Natural killer cell (primary cell): ENCODE measurements around the gene TACR2. TPM values are rescaled to one million over a fixed set of nuclear protein-coding genes. Genes with fewer than 3 reads are reported as not detected.

Source experiments
- ATAC-seq, 3 donors: fragments of 150-1000 bp in 2 of 3; fragments of 200-7000 bp in 1 of 3; cut with Tn5 transposase; 1 replicate in 1 of 3; 2 replicates in 2 of 3; pipeline ENCODE4 v1.10.0; 2021; ENCODE audit warnings: mild to moderate bottlenecking in 2 of 3, moderate library complexity in 2 of 3
- DNase-seq, 2 donors: peaks; one replicate each; pipeline versions ENCODE4 v3.0.0 to v3.0.0-alpha.2; 2013 to 2021; ENCODE audit warnings: mixed read lengths in 1 of 2
- H3K27ac ChIP-seq: one replicate; pipeline ENCODE4 v1.5.1; 2013; ENCODE audit warnings: mild to moderate bottlenecking, low read length
- H3K27me3 ChIP-seq: one replicate; pipeline ENCODE4 v1.6.1; 2013; ENCODE audit warnings: low read length; ENCODE audit not compliant: control insufficient read depth, insufficient read depth
- H3K36me3 ChIP-seq: one replicate; pipeline ENCODE4 v1.6.1; 2013; ENCODE audit warnings: low read length; ENCODE audit not compliant: control insufficient read depth, insufficient read depth
- H3K4me1 ChIP-seq: one replicate; pipeline ENCODE4 v1.6.1; 2013; ENCODE audit warnings: low read length; ENCODE audit not compliant: control insufficient read depth, insufficient read depth
- H3K4me3 ChIP-seq: one replicate; pipeline ENCODE4 v1.5.1; 2013; ENCODE audit warnings: low read length
- H3K9me3 ChIP-seq: one replicate; pipeline ENCODE4 v1.6.1; 2013; ENCODE audit warnings: low read length; ENCODE audit not compliant: control insufficient read depth, insufficient read depth
- H3K27ac Mint-ChIP-seq, 2 donors: one replicate each; pipeline ENCODE4 v1.8.0; 2022; ENCODE audit warnings: mild to moderate bottlenecking in 2 of 2, mixed read lengths in 2 of 2, moderate library complexity in 1 of 2
- H3K27me3 Mint-ChIP-seq, 2 donors: one replicate each; pipeline ENCODE4 v1.8.0; 2022; ENCODE audit warnings: low read depth in 2 of 2, mixed read lengths in 2 of 2
- H3K36me3 Mint-ChIP-seq: one replicate; pipeline ENCODE4 v1.8.0; 2022; ENCODE audit warnings: mixed read lengths
- H3K4me1 Mint-ChIP-seq, 2 donors: one replicate each; pipeline ENCODE4 v1.8.0; 2022; ENCODE audit warnings: mixed read lengths in 2 of 2
- H3K4me3 Mint-ChIP-seq: one replicate; pipeline ENCODE4 v1.8.0; 2022; ENCODE audit warnings: mild to moderate bottlenecking, moderate library complexity, mixed read lengths
- H3K9me3 Mint-ChIP-seq, 2 donors: one replicate each; pipeline ENCODE4 v1.8.0; 2022; ENCODE audit warnings: mixed read lengths in 2 of 2
- CTCF ChIP-seq: fragments of 200-600 bp; IDR thresholded peaks from one replicate; pipeline ENCODE4 v1.8.0; 2022; ENCODE audit warnings: antibody characterized with exemption
- WGBS: methylation state at CpG from one replicate; pipeline ENCODE4 v1.1.7; 2013; ENCODE audit warnings: missing lambda C conversion rate; ENCODE audit not compliant: insufficient coverage; 5-methylcytosine and 5-hydroxymethylcytosine counted together
- intact Hi-C: fragments of 100-400 bp; cut with micrococcal nuclease; formaldehyde crosslinking; loops from one replicate; pipeline ENCODE4 v1.14.2; 2022
- total RNA-seq, 4 donors: library from RNA; stranded (reverse); fragments of 120-200 nt in 1 of 4; gene quantifications; one replicate each; pipeline versions ENCODE4 v1.2.3 to v1.2.4, GENCODE V29; 2013 to 2022

TACR2 gene
- total RNA-seq, 3 donors from 2014 or later (not counting 1 experiment from before 2014, with no cell fraction given) = not detected

DNA sequence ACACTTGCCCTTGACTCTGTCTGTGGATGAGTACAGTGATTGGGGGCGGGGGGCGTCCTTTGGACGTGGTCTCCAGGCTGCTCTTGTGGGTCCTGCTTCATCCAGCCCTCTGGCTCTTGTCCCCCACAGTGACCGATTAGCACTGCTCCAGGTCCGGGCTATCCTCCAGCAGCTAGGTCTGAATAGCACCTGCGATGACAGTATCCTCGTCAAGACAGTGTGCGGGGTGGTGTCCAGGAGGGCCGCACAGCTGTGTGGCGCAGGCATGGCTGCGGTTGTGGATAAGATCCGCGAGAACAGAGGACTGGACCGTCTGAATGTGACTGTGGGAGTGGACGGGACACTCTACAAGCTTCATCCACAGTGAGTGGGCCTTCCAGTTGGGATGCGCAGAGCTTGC is 18.3 kb downstream of the TACR2 start:
- no peak for TF ChIP-seq CTCF
- Histone ChIP-seq H3K4me1 (no peaks in the 10 kb centered on the region), H3K9me3 (no peaks in the 10 kb centered on the region), H3K36me3 (peaks cover 69% of the 10 kb centered on the region), H3K27ac (no peak overlapping the region), H3K27me3 (no peaks in the 10 kb centered on the region), H3K4me3 (no peak overlapping the region)
- Mint-ChIP-seq H3K4me1 (peaks cover 0 to 6% of the 10 kb centered on the region in 2 donors), H3K9me3 (no peaks in the 10 kb centered on the region), H3K4me3 (no peak overlapping the region), H3K36me3 (no peaks in the 10 kb centered on the region), H3K27me3 (no peaks in the 10 kb centered on the region), H3K27ac (peak overlapping the region in 1 of 2 donors; percentile 38)
- intact Hi-C loops = loop anchor here (10.0 kb wide), 1 partner anchor 274 kb away; the partner anchor contains the start of gene VPS26A
- WGBS = 94% methylated on average over 16 of the region's 16 CpGs
- ATAC-seq = no peak
- no peak for DNase-seq

- Histone ChIP-seq H3K27me3 (no peaks in the 10 kb centered on the region), H3K4me1 (no peaks in the 10 kb centered on the region), H3K27ac (no peak overlapping the region), H3K9me3 (no peaks in the 10 kb centered on the region), H3K36me3 (peaks cover 66% of the 10 kb centered on the region), H3K4me3 (no peak overlapping the region)
- H3K4me1 Mint-ChIP-seq = peaks cover 0 to 6% of the 10 kb centered on the region in 2 donors
- H3K4me3 Mint-ChIP-seq = no peak overlapping the region
- DNase-seq = no peak
- H3K27ac Mint-ChIP-seq = no peak overlapping the region
- H3K27me3 Mint-ChIP-seq = no peaks in the 10 kb centered on the region
- 100% methylated on average over 1 of the region's 1 CpG for WGBS
- intact Hi-C loops = loop anchor here (10.0 kb wide), 1 partner anchor 273 kb away; the partner anchor contains the start of gene VPS26A
- H3K36me3 Mint-ChIP-seq = no peaks in the 10 kb centered on the region
- ATAC-seq = no peak
- no peak for TF ChIP-seq CTCF
- H3K9me3 Mint-ChIP-seq = no peaks in the 10 kb centered on the region
These were observed 18.7 kb downstream of the TACR2 start for GRCh38 chr10:69397972-69398371.

DNA sequence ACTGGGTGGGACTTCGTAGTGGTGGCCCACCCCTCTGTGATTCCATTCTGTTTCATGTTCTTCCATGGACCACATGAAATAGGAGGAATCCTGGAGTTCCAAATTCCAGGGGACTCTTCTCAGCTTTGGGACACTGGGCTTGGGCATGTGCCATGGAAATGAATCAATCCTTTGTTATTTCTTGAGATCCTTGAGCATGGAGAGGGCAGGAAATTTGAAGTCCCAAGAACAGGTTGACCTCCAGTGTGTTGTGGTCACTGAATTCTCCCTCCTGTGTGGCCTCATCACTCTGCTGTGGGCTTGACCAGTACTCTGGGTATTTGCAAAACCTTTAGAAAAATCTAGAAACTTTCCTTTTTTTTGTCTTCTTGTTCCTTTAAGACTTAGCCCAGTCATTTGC is 22.7 kb downstream of the TACR2 start:
- Mint-ChIP-seq H3K27ac (peak overlapping the region in 1 of 2 donors; percentile 11), H3K4me1 (peaks cover 10 to 17% of the 10 kb centered on the region in 2 donors), H3K27me3 (no peaks in the 10 kb centered on the region), H3K4me3 (no peak overlapping the region), H3K36me3 (no peaks in the 10 kb centered on the region), H3K9me3 (no peaks in the 10 kb centered on the region)
- no peaks in the 10 kb centered on the region for H3K27me3 ChIP-seq
- ATAC-seq = no peak
- WGBS = 100% methylated on average over 1 of the region's 1 CpG
- H3K4me3 ChIP-seq = no peak overlapping the region
- DNase-seq = no peak
- no peak overlapping the region for H3K27ac ChIP-seq
- H3K9me3 ChIP-seq = no peaks in the 10 kb centered on the region
- intact Hi-C loops = loop anchor here (5.0 to 10.0 kb wide), 2 partner anchors 269 to 407 kb away; partner anchors contain the start of genes KIFBP and VPS26A
- no peak for TF ChIP-seq CTCF
- peaks cover 10% of the 10 kb centered on the region for H3K4me1 ChIP-seq
- H3K36me3 ChIP-seq = peaks cover 57% of the 10 kb centered on the region

GRCh38 chr10:69392481-69393000 is 24.2 kb downstream of the TACR2 start:
- H3K36me3 Mint-ChIP-seq = peaks cover 5% of the 10 kb centered on the region

More at GRCh38 chr10:69392481-69393000, 24.2 kb downstream of the TACR2 start:
- Histone ChIP-seq H3K4me3 (no peak overlapping the region), H3K27ac (peak overlapping the region; percentile 33), H3K36me3 (peaks cover 59% of the 10 kb centered on the region), H3K4me1 (peaks cover 10% of the 10 kb centered on the region), H3K27me3 (no peaks in the 10 kb centered on the region), H3K9me3 (no peaks in the 10 kb centered on the region)
- intact Hi-C loops = loop anchor here (1.0 to 10.0 kb wide), 5 partner anchors 155 to 437 kb away; partner anchors contain the start of genes KIFBP and VPS26A
- no peaks in the 10 kb centered on the region for H3K27me3 Mint-ChIP-seq
- ATAC-seq (peak; percentile 95 to 100 (median 100)), DNase-seq (peak; percentile 76 to 93)
- no peaks in the 10 kb centered on the region for H3K9me3 Mint-ChIP-seq
- WGBS = 3% methylated on average over 6 of the region's 7 CpGs
- no peak overlapping the region for H3K4me3 Mint-ChIP-seq
- peak; percentile 90 for TF ChIP-seq CTCF
- H3K27ac Mint-ChIP-seq = peak overlapping the region in 1 of 2 donors; percentile 35
- H3K4me1 Mint-ChIP-seq = peaks cover 10 to 12% of the 10 kb centered on the region in 2 donors
